Sigmoid colon (tissue), 7 donors: Measurements from ENCODE around the gene ADCY5. TPM values are rescaled to one million over a fixed set of nuclear protein-coding genes. Genes with fewer than 3 reads are reported as not detected.
A peak's percentile ranks its signal among the peaks of the same experiment; 100 is the strongest.

Experiments used
- DNase-seq: peaks from one replicate; pipeline ENCODE4 v3.0.0-alpha.2; 2019
- H3K27ac ChIP-seq, 4 donors: fragments of 200-600 bp; sonication (generic); one replicate each; pipeline ENCODE4 v1.5.1; 2016 to 2019; ENCODE audit warnings: mild to moderate bottlenecking in 1 of 4
- H3K27me3 ChIP-seq, 3 donors: fragments of 200-600 bp; sonication (generic); one replicate each; pipeline ENCODE4 v1.5.1; 2019; ENCODE audit warnings: mild to moderate bottlenecking in 1 of 3
- H3K36me3 ChIP-seq, 4 donors: fragments of 200-600 bp; sonication (generic); one replicate each; pipeline ENCODE4 v1.5.1; 2016 to 2019
- H3K4me1 ChIP-seq, 4 donors: fragments of 200-600 bp; sonication (generic); one replicate each; pipeline ENCODE4 v1.5.1; 2017 to 2019
- H3K4me3 ChIP-seq, 4 donors: fragments of 200-600 bp; sonication (generic); one replicate each; pipeline ENCODE4 v1.5.1; 2017 to 2019; ENCODE audit warnings: mild to moderate bottlenecking in 2 of 4, moderate library complexity in 1 of 4
- H3K9me3 ChIP-seq, 4 donors: fragments of 200-600 bp in 3 of 4; sonication (generic) in 3 of 4; one replicate each; pipeline versions ENCODE4 v1.5.1 to v1.6.1; 2013 to 2019
- EP300 ChIP-seq, 4 donors: sonication (generic); formaldehyde crosslinking; IDR thresholded peaks; one replicate each; pipeline ENCODE4 v1.6.1; 2017; ENCODE audit warnings: antibody characterized with exemption in 4 of 4
- POLR2A ChIP-seq, 2 donors: fragments of 450-650 bp; IDR thresholded peaks; one replicate each; pipeline ENCODE4 v1.6.1; 2016; ENCODE audit warnings: antibody characterized with exemption in 2 of 2, mild to moderate bottlenecking in 2 of 2, moderate library complexity in 2 of 2
- POLR2AphosphoS5 ChIP-seq, 4 donors: sonication (generic); formaldehyde crosslinking; IDR thresholded peaks; one replicate each; pipeline ENCODE4 v1.6.1; 2017; ENCODE audit warnings: antibody characterized with exemption in 4 of 4
- WGBS, 2 donors: extraction: QIAGEN DNeasy Blood & Tissue Kit; methylation state at CpG; one replicate each; pipeline ENCODE4 v1.1.7; 2013; 5-methylcytosine and 5-hydroxymethylcytosine counted together
- intact Hi-C: fragments of 100-400 bp; cut with DNase I; formaldehyde crosslinking; loops from one replicate; pipeline ENCODE4 v1.15.1; 2023
- polyA plus RNA-seq, 3 donors: library from polyadenylated mRNA; stranded (reverse); fragments of 200-250 nt; gene quantifications; one replicate each; pipeline ENCODE4 v1.2.3, GENCODE V29; 2013
- total RNA-seq, 4 donors: library from RNA; depleted of rRNA; stranded (reverse); fragments of >200 nt; gene quantifications; one replicate each; pipeline ENCODE4 v1.1.0, GENCODE V29; 2016
- TF ChIP-seq, protein P1 (sequence below), 4 experiments: fragments of 450-650 bp in 3 of 4; fragments of 200-600 bp in 1 of 4; IDR thresholded peaks; one replicate each; pipeline ENCODE4 v1.5.1; 2016 to 2019; ENCODE audit warnings: antibody characterized with exemption in 4 of 4, mild to moderate bottlenecking in 3 of 4, moderate library complexity in 2 of 4
- donor health status: healthy with polysubstance abuse.
- donor health status: Bipolar disorder and iron deficiency.
- donor health status: healthy.

ADCY5 gene
- total and polyA plus RNA-seq, 7 donors: 1.4 to 84.4 (median 39.5) TPM

DNA sequence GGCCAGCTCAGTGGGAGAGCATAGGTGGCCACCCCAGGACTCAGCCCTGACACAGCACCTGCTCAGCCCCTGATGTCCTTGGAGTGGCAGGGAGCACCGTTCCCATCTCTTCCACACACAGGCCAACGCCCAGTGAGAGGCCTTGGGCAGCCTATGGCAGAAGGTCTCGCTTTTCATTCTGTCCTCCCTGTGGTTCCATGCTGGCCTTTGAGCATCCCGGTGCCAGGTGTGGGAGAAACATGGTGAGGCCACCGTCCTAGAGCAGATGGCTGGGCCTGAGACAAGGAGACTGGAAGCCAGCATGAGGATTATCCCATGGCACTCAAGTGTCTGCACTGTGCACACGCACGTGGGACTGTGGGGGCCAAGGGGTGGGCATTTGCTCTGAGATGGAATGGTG, 25.1 kb downstream of the ADCY5 start:
- no peak overlapping the region for H3K4me3 ChIP-seq
- no peak for DNase-seq
- no peaks in the 10 kb centered on the region for H3K27me3 ChIP-seq
- H3K27ac ChIP-seq: peak overlapping the region; percentile 87 to 93 (median 91)
- intact Hi-C loops: no loop called here
- no peak for TF ChIP-seq POLR2AphosphoS5 (IDR thresholded peaks at IDR 0.05)
- no peak for TF ChIP-seq POLR2A (IDR thresholded peaks at IDR 0.05)
- TF ChIP-seq, protein P1, sequence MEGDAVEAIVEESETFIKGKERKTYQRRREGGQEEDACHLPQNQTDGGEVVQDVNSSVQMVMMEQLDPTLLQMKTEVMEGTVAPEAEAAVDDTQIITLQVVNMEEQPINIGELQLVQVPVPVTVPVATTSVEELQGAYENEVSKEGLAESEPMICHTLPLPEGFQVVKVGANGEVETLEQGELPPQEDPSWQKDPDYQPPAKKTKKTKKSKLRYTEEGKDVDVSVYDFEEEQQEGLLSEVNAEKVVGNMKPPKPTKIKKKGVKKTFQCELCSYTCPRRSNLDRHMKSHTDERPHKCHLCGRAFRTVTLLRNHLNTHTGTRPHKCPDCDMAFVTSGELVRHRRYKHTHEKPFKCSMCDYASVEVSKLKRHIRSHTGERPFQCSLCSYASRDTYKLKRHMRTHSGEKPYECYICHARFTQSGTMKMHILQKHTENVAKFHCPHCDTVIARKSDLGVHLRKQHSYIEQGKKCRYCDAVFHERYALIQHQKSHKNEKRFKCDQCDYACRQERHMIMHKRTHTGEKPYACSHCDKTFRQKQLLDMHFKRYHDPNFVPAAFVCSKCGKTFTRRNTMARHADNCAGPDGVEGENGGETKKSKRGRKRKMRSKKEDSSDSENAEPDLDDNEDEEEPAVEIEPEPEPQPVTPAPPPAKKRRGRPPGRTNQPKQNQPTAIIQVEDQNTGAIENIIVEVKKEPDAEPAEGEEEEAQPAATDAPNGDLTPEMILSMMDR (IDR thresholded peaks at IDR 0.05): no peak
- TF ChIP-seq EP300 (IDR thresholded peaks at IDR 0.05): no peak
- no peaks in the 10 kb centered on the region for H3K9me3 ChIP-seq
- peaks cover 0 to 88% (median 83%) of the 10 kb centered on the region in 4 donors for H3K4me1 ChIP-seq
- H3K36me3 ChIP-seq: no peaks in the 10 kb centered on the region
- WGBS, 2 donors: 73 to 79% methylated on average over 7 of the region's 7 CpGs

DNA sequence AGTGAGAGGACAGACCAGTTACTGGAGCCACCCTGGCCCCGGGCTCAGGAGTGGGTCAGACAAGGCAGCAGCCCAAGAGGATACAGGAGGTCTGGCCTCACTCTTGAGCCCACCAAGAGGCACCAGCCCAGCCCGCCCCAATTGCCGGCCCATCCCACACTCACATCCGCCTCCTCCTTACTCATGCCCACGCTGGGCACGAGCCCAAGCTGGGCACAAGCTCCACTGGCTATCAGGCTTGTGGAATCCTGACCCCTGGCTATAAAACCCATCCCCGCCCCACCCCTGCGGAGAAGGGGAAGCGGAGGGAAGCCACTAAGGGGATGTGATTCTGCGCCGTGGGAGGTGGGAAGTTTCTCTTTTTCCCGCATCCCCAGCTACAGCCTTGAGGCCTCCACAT, 25.9 kb downstream of the ADCY5 start:
- H3K4me1 ChIP-seq: peaks cover 0 to 90% (median 86%) of the 10 kb centered on the region in 4 donors
- no peak for DNase-seq
- no peaks in the 10 kb centered on the region for H3K36me3 ChIP-seq
- intact Hi-C loops: no loop called here
- no peaks in the 10 kb centered on the region for H3K9me3 ChIP-seq
- 17 to 73% methylated on average over 12 of the region's 12 CpGs for WGBS, 2 donors
- H3K4me3 ChIP-seq: no peak overlapping the region
- TF ChIP-seq POLR2A (IDR thresholded peaks at IDR 0.05): no peak
- no peak for TF ChIP-seq EP300 (IDR thresholded peaks at IDR 0.05)
- peak in 1 of 4 donors; percentile 19 for TF ChIP-seq POLR2AphosphoS5 (IDR thresholded peaks at IDR 0.05)
- TF ChIP-seq, protein P1 (IDR thresholded peaks at IDR 0.05): no peak
- peak overlapping the region; percentile 87 to 93 (median 91) for H3K27ac ChIP-seq
- no peaks in the 10 kb centered on the region for H3K27me3 ChIP-seq

DNA sequence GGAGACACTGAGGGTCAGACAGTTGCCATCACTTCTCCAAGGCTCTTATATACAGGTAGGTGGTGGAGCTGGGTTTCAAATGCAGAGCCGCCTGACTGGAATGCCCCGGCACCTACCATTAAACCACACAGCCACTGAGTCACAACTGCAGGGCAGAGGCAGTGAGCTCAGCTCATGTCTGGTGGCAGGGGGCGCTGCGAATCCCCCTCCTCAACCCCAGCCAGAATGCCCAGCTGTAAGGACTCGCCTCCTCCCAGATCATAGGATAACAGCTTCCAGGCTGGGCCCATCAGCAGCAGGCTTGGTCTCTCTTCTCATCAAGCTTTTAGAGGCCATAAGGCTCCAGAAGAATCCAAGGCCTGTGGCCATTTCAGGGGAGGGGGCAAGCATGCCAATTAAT, 26.4 kb downstream of the ADCY5 start:
- intact Hi-C loops: no loop called here
- Histone ChIP-seq H3K27ac (peak overlapping the region; percentile 87 to 93 (median 91)), H3K27me3 (no peaks in the 10 kb centered on the region), H3K36me3 (no peaks in the 10 kb centered on the region), H3K9me3 (no peaks in the 10 kb centered on the region), H3K4me3 (no peak overlapping the region), H3K4me1 (peaks cover 0 to 95% (median 89%) of the 10 kb centered on the region in 4 donors)
- TF ChIP-seq, protein P1 (IDR thresholded peaks at IDR 0.05): no peak
- TF ChIP-seq POLR2AphosphoS5 (IDR thresholded peaks at IDR 0.05) (no peak), POLR2A (IDR thresholded peaks at IDR 0.05) (no peak), EP300 (IDR thresholded peaks at IDR 0.05) (no peak)
- 87% methylated on average over 5 of the region's 5 CpGs for WGBS, 2 donors
- DNase-seq: no peak

DNA sequence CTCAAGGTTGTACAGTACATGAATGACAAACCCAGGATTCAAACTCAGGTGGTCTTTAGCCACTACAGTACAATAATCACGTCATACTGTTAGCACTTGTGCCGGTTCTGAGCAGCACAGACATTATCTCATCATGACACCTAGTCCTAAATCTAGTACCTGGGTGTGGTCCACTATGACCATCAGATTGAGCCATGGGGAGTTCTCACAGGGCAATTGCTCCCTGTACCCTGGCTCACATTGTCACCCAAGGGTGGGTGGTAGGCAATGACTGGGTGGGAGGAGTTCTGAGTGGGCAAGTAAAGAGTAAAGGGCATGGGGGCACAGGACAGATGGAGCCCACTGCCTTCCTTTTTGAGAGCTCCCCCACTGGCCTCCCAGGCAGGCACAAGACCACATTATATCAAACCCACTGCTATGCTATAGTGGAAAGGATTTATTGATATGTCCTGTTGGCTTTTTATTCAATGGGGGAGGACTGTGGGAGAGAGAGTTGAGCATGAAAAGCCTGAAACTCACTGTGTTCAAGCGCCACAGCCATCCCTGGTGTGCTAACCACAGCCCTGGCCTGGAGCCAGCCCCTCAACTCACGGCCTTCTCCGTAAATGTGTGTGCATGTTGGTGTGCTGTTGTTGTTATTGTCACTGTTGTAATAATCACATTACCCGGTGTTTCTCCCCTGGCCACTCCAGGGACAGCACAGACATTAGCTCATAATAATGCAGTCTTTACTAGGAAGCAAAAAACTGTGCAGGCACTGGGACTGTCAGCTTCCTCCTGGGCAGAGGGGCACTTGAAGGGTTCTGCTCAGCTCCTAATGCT, 27.3 kb downstream of the ADCY5 start:
- H3K27me3 ChIP-seq: no peaks in the 10 kb centered on the region
- peaks cover 0 to 100% (median 93%) of the 10 kb centered on the region in 4 donors for H3K4me1 ChIP-seq
- no peak overlapping the region for H3K4me3 ChIP-seq
- H3K27ac ChIP-seq: peak overlapping the region; percentile 87 to 93 (median 91)
- WGBS, 2 donors: 10 to 36% methylated on average over 6 of the region's 6 CpGs
- H3K9me3 ChIP-seq: no peaks in the 10 kb centered on the region
- DNase-seq: no peak
- intact Hi-C loops: no loop called here
- no peak for TF ChIP-seq POLR2AphosphoS5 (IDR thresholded peaks at IDR 0.05)
- TF ChIP-seq, protein P1 (IDR thresholded peaks at IDR 0.05): no peak
- no peaks in the 10 kb centered on the region for H3K36me3 ChIP-seq
